K562 (cell line): ENCODE results near the gene DISC1. TPM values are rescaled to one million over a fixed set of nuclear protein-coding genes. Genes with fewer than 3 reads are reported as not detected.

Experiments used
- ATAC-seq: fragments of 200-7000 bp; cut with Tn5 transposase; 3 replicates; pipeline ENCODE4 v1.9.1; 2020; ENCODE audit warnings: moderate library complexity
- BruUV-seq: library from RNA; stranded (reverse); fragments of 400-500 nt; replicated peaks from 2 replicates; lab custom pipeline; 2021; lab: Mats Ljungman, UMichigan
- CTCF ChIA-PET: fragments of 300-600 bp; formaldehyde crosslinking; extraction: SDS; loops from one replicate; lab custom pipeline; 2021; ENCODE audit warnings: low intra/inter-chr PET ratio; lab: Yijun Ruan, JAX
- POLR2A ChIA-PET: fragments of 300-600, 350-650 bp; sonication (Branson Sonifier 250); formaldehyde crosslinking; extraction: SDS; loops from one replicate; lab custom pipeline; 2021; ENCODE audit warnings: antibody characterized with exemption, inconsistent platforms; lab: Yijun Ruan, JAX
- DNase-seq, 4 experiments: peaks; one replicate each; pipeline versions ENCODE4 v3.0.0 to v3.0.0-alpha.2; 2011 to 2018; ENCODE audit warnings: low spot score in 3 of 4, mixed read lengths in 3 of 4; ENCODE audit errors: extremely low read depth in 1 of 4
- FAIRE-seq: peaks from 2 replicates; lab custom pipeline; 2011; peaks lifted over from hg19 to GRCh38; lab: Jason Lieb, UNC
- H2AFZ ChIP-seq: 2 replicates; pipeline ENCODE4 v1.6.0; 2011; ENCODE audit warnings: low read depth, low read length, control low read depth, inconsistent platforms
- H3K27ac ChIP-seq: fragments of 200-600 bp; 3 replicates; pipeline ENCODE4 v1.8.0; 2011; ENCODE audit warnings: low read depth, mild to moderate bottlenecking, control low read depth, inconsistent platforms, low read length, moderate library complexity, mixed read lengths; ENCODE audit errors: extremely low read depth
- H3K27me3 ChIP-seq, 2 experiments: fragments of 300-600 bp in 1 of 2; 2 replicates in 1 of 2; 3 replicates in 1 of 2; pipeline versions ENCODE4 v1.6.0 to v1.8.0; 2011; ENCODE audit warnings: inconsistent platforms in 2 of 2, low read length in 2 of 2, mild to moderate bottlenecking in 1 of 2, mixed read lengths in 1 of 2, moderate library complexity in 1 of 2; ENCODE audit not compliant: control insufficient read depth in 2 of 2, insufficient read depth in 2 of 2
- H3K36me3 ChIP-seq: fragments of 300-600 bp; 3 replicates; pipeline ENCODE4 v1.8.0; 2011; ENCODE audit warnings: mild to moderate bottlenecking, low read length, inconsistent platforms; ENCODE audit not compliant: control insufficient read depth, insufficient read depth
- H3K4me1 ChIP-seq, 2 experiments: fragments of 200-600 bp in 1 of 2; replicated peaks in 1 of 2; 2 replicates in 1 of 2; 3 replicates in 1 of 2; pipeline versions ENCODE4 v1.5.1 to v1.8.0; 2011; ENCODE audit warnings: inconsistent platforms in 2 of 2, low read length in 2 of 2, mild to moderate bottlenecking in 1 of 2, mixed read lengths in 1 of 2, moderate library complexity in 1 of 2; ENCODE audit not compliant: control insufficient read depth in 2 of 2, insufficient read depth in 2 of 2
- H3K4me2 ChIP-seq: 2 replicates; pipeline ENCODE4 v1.6.1; 2011; ENCODE audit warnings: low read length, control low read depth, inconsistent platforms, mixed read lengths; ENCODE audit not compliant: insufficient read depth
- H3K4me3 ChIP-seq: fragments of 200-600 bp; sonication (generic), shearing (Covaris generic); 2 replicates; pipeline ENCODE4 v1.5.1; 2016; ENCODE audit warnings: control low read depth, inconsistent platforms
- H3K79me2 ChIP-seq: fragments of 200-600 bp; 3 replicates; pipeline ENCODE4 v1.8.0; 2011; ENCODE audit warnings: low read length, inconsistent platforms; ENCODE audit not compliant: control insufficient read depth, insufficient read depth
- H3K9ac ChIP-seq, 2 experiments: 2 replicates each; pipeline versions ENCODE4 v1.6.0 to v1.6.1; 2011; ENCODE audit warnings: low read depth in 2 of 2, low read length in 2 of 2, control low read depth in 1 of 2, inconsistent platforms in 1 of 2, mild to moderate bottlenecking in 1 of 2, mixed read lengths in 1 of 2; ENCODE audit not compliant: insufficient read depth in 1 of 2
- H3K9me1 ChIP-seq: one replicate; pipeline ENCODE4 v1.6.0; 2011; ENCODE audit warnings: inconsistent platforms, mild to moderate bottlenecking, low read length, moderate library complexity; ENCODE audit not compliant: control insufficient read depth, insufficient read depth
- H3K9me3 ChIP-seq: replicated peaks from 2 replicates; pipeline ENCODE4 v1.5.1; 2011; ENCODE audit warnings: low read depth, low read length, inconsistent platforms; ENCODE audit not compliant: control insufficient read depth, insufficient read depth
- H4K20me1 ChIP-seq: replicated peaks from 2 replicates; pipeline ENCODE4 v1.6.1; 2011; ENCODE audit warnings: low read length, inconsistent platforms, mixed read lengths; ENCODE audit not compliant: control insufficient read depth, insufficient read depth
- CBX8 ChIP-seq: fragments of 200-600 bp; sonication (generic); IDR thresholded peaks from 2 replicates; pipeline ENCODE4 v1.6.1; 2012; ENCODE audit warnings: borderline replicate concordance, mixed run types, low read depth, mild to moderate bottlenecking, moderate library complexity, mixed read lengths, low read length, control low read depth, inconsistent platforms; ENCODE audit not compliant: poor library complexity, severe bottlenecking; ENCODE audit errors: extremely low read depth
- CEBPB ChIP-seq: fragments of 450-650 bp; IDR thresholded peaks from 2 replicates; pipeline ENCODE4 v1.6.1; 2016; ENCODE audit warnings: missing genetic modification characterization, missing compliant biosample characterization
- CEBPG ChIP-seq, 3 experiments: fragments of 200-800 bp in 1 of 3; sonication (Bioruptor generic) in 1 of 3; sonication (generic) in 1 of 3; formaldehyde crosslinking in 1 of 3; IDR thresholded peaks in 2 of 3; conservative IDR thresholded peaks in 1 of 3; 2 replicates each; pipeline versions ENCODE4 v1.6.1 to v1.8.0; 2016 to 2022; ENCODE audit warnings: missing compliant biosample characterization in 2 of 3, missing genetic modification characterization in 2 of 3, mild to moderate bottlenecking in 1 of 3, missing genetic modification reagents in 1 of 3
- MXI1 ChIP-seq: IDR thresholded peaks from 2 replicates; pipeline ENCODE4 v1.6.1; 2011; ENCODE audit warnings: low read depth, mild to moderate bottlenecking, improper control_type of control experiment, low read length
- PHTF2 ChIP-seq: fragments of 250-450 bp; sonication (Bioruptor Pico); IDR thresholded peaks from 2 replicates; pipeline ENCODE4 v1.5.0; 2021; ENCODE audit warnings: mild to moderate bottlenecking
- PTTG1 ChIP-seq: fragments of 450-650 bp; IDR thresholded peaks from 2 replicates; pipeline ENCODE4 v1.6.1; 2016; ENCODE audit warnings: low read depth, mild to moderate bottlenecking, missing genetic modification characterization, missing compliant biosample characterization
- RFX1 ChIP-seq: fragments of 450-650 bp; IDR thresholded peaks from 2 replicates; pipeline ENCODE4 v1.6.1; 2016; ENCODE audit warnings: mild to moderate bottlenecking, moderate library complexity
- WHSC1 ChIP-seq: IDR thresholded peaks from one replicate; pipeline ENCODE4 v1.6.1; 2012; ENCODE audit warnings: low read length, control low read depth, inconsistent platforms
- ZNF165 ChIP-seq: fragments of 250-450 bp; sonication (Bioruptor Pico); IDR thresholded peaks from 2 replicates; pipeline ENCODE4 v1.4.0; 2020; ENCODE audit warnings: borderline replicate concordance
- ZNF253 ChIP-seq: fragments of 250-450 bp; sonication (Bioruptor Pico); conservative IDR thresholded peaks from 2 replicates; pipeline ENCODE4 v1.6.1; 2021; ENCODE audit warnings: mild to moderate bottlenecking
- ZNF431 ChIP-seq: sonication (generic); formaldehyde crosslinking; IDR thresholded peaks from 2 replicates; pipeline ENCODE4 v1.8.0; 2022; ENCODE audit warnings: mild to moderate bottlenecking, missing genetic modification reagents
- WGBS: fragments of 100-300 bp; shearing (Covaris generic); methylation state at CpG from one replicate; pipeline ENCODE4 v1.1.6; 2016; ENCODE audit warnings: low coverage, mixed read lengths; ENCODE audit not compliant: insufficient coverage; ENCODE audit errors: missing lambda C conversion rate; 5-methylcytosine and 5-hydroxymethylcytosine counted together
- in situ Hi-C: fragments of 300-500 bp; cut with MboI; formaldehyde crosslinking; loops from 4 replicates; pipeline ENCODE4 v1.15.0; 2018; ENCODE audit warnings: inconsistent platforms, mixed read lengths
- intact Hi-C: fragments of 100-400 bp; cut with micrococcal nuclease; formaldehyde crosslinking; loops from 2 replicates; pipeline ENCODE4 v1.14.2; 2022
- polyA plus RNA-seq, 8 experiments: library from polyadenylated mRNA; depleted of rRNA in 4 of 8; stranded (reverse) in 5 of 8; unstranded in 3 of 8; fragments of >200 nt; fragmentation: Nextera tagmentation in 2 of 8; fragmentation: Illumina TruSeq in 1 of 8; extraction: Ambion mirVana in 2 of 8; extraction: Trizol in 1 of 8; gene quantifications; 2 replicates each; pipeline versions ENCODE4 v1.2.1 to v1.2.3, GENCODE V29; 2011 to 2014; ENCODE audit warnings: inconsistent platforms in 1 of 8, missing spikeins in 1 of 8
- total RNA-seq, 7 experiments: library from RNA; depleted of rRNA in 6 of 7; stranded (reverse); fragments of >200 nt in 6 of 7; fragmentation: Illumina TruSeq in 2 of 7; extraction: Trizol in 2 of 7; gene quantifications; 2 replicates each; pipeline versions ENCODE4 v1.2.1 to v1.2.3, GENCODE V29; 2011 to 2021; ENCODE audit warnings: low replicate concordance in 1 of 7
- TF ChIP-seq, protein P1 (sequence below): fragments of 250-450 bp; sonication (Bioruptor Pico); IDR thresholded peaks from 2 replicates; pipeline ENCODE4 v1.5.0; 2021; ENCODE audit warnings: mild to moderate bottlenecking, moderate library complexity

The DISC1 gene
- total and polyA plus RNA-seq, 9 of the 15 experiments (the other 6 are each of a cell fraction or from before 2014, with no cell fraction given), result 0.01 to 0.11 (median 0.08) TPM; not detected in 1

DNA sequence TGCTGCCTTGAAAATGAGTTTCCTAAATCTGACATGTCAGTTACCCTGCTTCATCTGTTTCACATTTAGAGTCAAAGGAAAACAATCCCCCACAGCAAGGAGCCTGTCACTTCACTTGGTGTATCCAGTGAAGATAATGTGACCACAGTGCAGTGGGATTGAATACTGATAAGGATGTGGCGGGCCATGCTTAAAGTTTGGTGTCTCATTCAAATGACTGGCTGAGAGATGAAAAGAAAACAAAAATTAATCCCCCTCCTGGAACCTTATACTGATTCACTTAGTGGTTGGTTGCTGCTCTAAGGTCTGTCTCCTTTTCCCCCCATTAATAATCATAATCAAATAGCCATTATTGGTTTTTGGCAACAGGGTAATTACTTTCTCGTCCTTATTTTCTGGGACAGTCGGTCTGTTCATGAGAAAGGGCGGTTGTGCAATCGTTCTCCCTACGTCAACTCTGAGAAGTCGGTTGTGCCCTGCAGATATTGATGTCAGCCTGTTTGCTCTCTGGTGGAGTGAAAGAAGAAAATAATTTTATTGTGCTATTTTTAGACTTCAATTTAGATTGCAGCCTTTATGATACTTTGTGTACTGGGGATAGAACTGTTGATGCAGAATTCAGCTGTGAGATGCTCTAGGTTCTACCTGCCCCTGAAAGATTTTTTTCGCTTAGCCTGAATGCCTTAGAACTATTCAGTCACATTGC is 360.2 kb downstream of the DISC1 start:
- H3K9me1 ChIP-seq, result no peaks in the 10 kb centered on the region
- no peaks in the 10 kb centered on the region for H3K79me2 ChIP-seq
- WGBS, result 0% methylated on average over 8 of the region's 8 CpGs
- in situ Hi-C loops (no loop called here), intact Hi-C loops (no loop called here)
- BruUV-seq, result no TSS peak
- POLR2A ChIA-PET, result no interaction called here
- H3K4me3 ChIP-seq, result no peak overlapping the region
- no peaks in the 10 kb centered on the region for H4K20me1 ChIP-seq
- CTCF ChIA-PET, result no interaction called here
- H3K27ac ChIP-seq, result no peak overlapping the region
- H2AFZ ChIP-seq, result no peak overlapping the region
- H3K4me2 ChIP-seq, result no peak overlapping the region
- no peak for DNase-seq
- H3K4me1 ChIP-seq, result no peaks in the 10 kb centered on the region
- no peak for TF ChIP-seq CBX8
- TF ChIP-seq CEBPG (CRISPR knock-in tag; IDR thresholded peaks at IDR 0.05), result no peak
- TF ChIP-seq CEBPG (tag; conservative IDR thresholded peaks at IDR 0.05 in 1 of 2, IDR thresholded peaks at IDR 0.05 in 1 of 2), result peak; percentile 44 to 82
- TF ChIP-seq ZNF431, result no peak
- TF ChIP-seq CEBPB (tag), result peak; percentile 56
- no peak overlapping the region for H3K9ac ChIP-seq
- H3K27me3 ChIP-seq, result no peaks in the 10 kb centered on the region
- no peak for FAIRE-seq
- ATAC-seq, result no peak
- no peaks in the 10 kb centered on the region for H3K36me3 ChIP-seq
- no peaks in the 10 kb centered on the region for H3K9me3 ChIP-seq

DNA sequence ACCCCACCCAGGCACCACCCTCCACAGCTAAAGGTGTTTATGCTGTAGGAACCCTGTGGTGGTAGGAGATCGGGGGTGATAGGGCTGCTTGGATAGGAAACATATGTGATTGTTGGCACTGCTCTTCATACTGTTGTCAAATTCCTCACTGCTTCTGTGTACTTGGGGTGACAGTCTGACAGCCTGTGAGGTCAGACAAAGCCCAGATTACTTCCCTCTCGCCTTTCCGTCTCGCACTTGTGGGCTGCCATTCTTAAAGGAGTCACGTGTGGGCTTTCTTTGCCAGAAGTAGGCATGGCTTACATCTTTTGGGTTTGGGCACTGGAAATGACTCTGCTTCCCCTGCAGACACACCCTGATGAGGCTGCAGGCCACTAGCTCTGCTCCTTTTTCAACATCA is 363.8 kb downstream of the DISC1 start:
- WGBS, result 1% methylated on average over 5 of the region's 5 CpGs
- H3K9me1 ChIP-seq, result no peaks in the 10 kb centered on the region
- no peak overlapping the region for H3K4me3 ChIP-seq
- BruUV-seq, result no TSS peak
- no peak for ATAC-seq
- H3K27me3 ChIP-seq, result no peaks in the 10 kb centered on the region
- ChIA-PET POLR2A (interaction anchor here (0.6 kb wide), 1 partner anchor 804 kb away, joined by 3 read pairs; no protein-coding TSS in a partner anchor), CTCF (no interaction called here)
- H3K36me3 ChIP-seq, result no peaks in the 10 kb centered on the region
- no peak for DNase-seq
- no peak overlapping the region for H3K4me2 ChIP-seq
- no peaks in the 10 kb centered on the region for H3K79me2 ChIP-seq
- intact Hi-C loops (no loop called here), in situ Hi-C loops (no loop called here)
- H3K9me3 ChIP-seq, result no peaks in the 10 kb centered on the region
- no peaks in the 10 kb centered on the region for H3K4me1 ChIP-seq
- FAIRE-seq, result no peak
- H3K9ac ChIP-seq, result no peak overlapping the region
- H2AFZ ChIP-seq, result no peak overlapping the region
- H3K27ac ChIP-seq, result no peak overlapping the region
- H4K20me1 ChIP-seq, result no peaks in the 10 kb centered on the region
- TF ChIP-seq ZNF253 (no peak), ZNF165 (CRISPR knock-in tag) (no peak), MXI1 (no peak), RFX1 (no peak), PTTG1 (no peak), WHSC1 (no peak), PHTF2 (no peak)
- TF ChIP-seq, protein P1, sequence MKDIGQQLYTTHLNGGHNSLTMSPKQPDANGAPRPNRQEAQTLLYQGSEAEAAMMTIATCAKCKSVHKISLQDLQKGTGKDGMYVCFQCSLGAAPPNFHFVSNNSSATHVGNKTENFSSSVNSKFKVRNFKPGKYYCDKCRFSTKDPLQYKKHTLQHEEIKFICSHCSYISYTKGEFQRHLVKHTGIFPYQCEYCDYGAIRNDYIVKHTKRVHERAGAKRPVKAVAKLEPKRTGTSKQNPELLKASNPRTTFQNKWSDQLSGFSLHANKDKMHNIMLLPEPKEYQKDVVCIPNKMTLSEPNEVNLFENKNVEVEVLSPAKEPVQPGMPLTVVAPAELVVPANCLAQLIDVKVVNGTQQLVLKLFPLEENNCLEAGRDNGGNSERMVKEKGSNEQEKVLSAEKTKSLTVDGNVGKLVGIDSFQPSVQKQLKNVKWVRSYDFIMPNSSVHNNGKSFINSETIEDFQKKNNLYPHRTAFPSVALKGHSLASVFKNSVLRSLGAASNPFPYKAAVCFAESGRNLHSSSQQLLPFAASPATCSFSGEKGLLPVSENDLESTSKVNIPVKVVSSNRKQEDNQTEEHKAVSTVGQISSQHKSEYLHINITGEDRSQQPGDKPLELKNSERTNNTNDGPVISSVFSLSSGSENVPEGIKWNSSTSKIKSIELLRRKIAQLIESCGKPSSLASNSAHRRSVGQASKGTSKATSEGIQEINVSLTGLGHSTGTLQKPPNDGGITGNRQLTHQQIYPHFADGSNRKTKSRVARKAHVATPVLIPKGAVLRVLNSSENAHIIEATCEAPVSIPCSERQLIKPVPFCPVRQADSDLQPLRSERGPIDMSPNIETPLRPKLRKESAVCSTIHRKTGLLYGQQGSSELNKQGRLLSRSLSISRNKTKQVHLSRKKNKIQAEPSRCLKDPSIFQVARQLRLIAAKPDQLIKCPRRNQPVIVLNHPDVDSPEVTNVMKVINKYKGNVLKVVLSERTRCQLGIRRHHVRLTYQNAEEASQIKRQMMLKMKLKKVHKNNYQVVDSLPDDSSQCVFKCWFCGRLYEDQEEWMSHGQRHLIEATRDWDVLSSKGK (CRISPR knock-in tag), result no peak
